Lower leg skin (tissue), 4 donors: ENCODE data around the gene PDGFA. TPM values are rescaled to one million over a fixed set of nuclear protein-coding genes. Genes with fewer than 3 reads are reported as not detected.

Experiments
- DNase-seq, 2 donors: peaks; one replicate each; pipeline ENCODE4 v3.0.0-alpha.2; 2019; ENCODE audit warnings: low spot score in 2 of 2
- H3K4me3 ChIP-seq: fragments of 200-600 bp; sonication (generic); 2 replicates; pipeline ENCODE4 v1.5.1; 2017; ENCODE audit warnings: mild to moderate bottlenecking, low read depth; ENCODE audit not compliant: poor library complexity, severe bottlenecking
- CTCF ChIP-seq, 3 donors: fragments of 450-650 bp; IDR thresholded peaks; one replicate each; pipeline ENCODE4 v1.5.1; 2016; ENCODE audit warnings: antibody characterized with exemption in 3 of 3, mild to moderate bottlenecking in 3 of 3, moderate library complexity in 2 of 3
- POLR2A ChIP-seq, 2 donors: fragments of 450-650 bp; IDR thresholded peaks; one replicate each; pipeline ENCODE4 v1.6.1; 2016 to 2017; ENCODE audit warnings: antibody characterized with exemption in 2 of 2, mild to moderate bottlenecking in 1 of 2, moderate library complexity in 1 of 2
- WGBS, 2 donors: methylation state at CpG; one replicate each; pipeline ENCODE4 v1.1.5; 2018; 5-methylcytosine and 5-hydroxymethylcytosine counted together
- intact Hi-C: fragments of 100-400 bp; cut with DNase I; formaldehyde crosslinking; loops from one replicate; pipeline ENCODE4 v1.15.0; 2023; ENCODE audit warnings: low total_unique reads
- total RNA-seq, 4 donors: library from RNA; depleted of rRNA; stranded (reverse); fragments of >200 nt; gene quantifications; one replicate each; pipeline ENCODE4 v1.1.0, GENCODE V29; 2016

The PDGFA gene
- total RNA-seq, 4 donors from 2014 or later, result 13.0 to 27.0 (median 20.5) TPM

- H3K4me3 ChIP-seq, result no peak overlapping the region
- peak in 1 of 2 donors; percentile 82 for DNase-seq
- TF ChIP-seq POLR2A (IDR thresholded peaks at IDR 0.05), result no peak
- no peak for TF ChIP-seq CTCF (IDR thresholded peaks at IDR 0.05)
- WGBS, 2 donors, result 92 to 95% methylated on average over 9 of the region's 9 CpGs
- intact Hi-C loops, result no loop called here
Measured at GRCh38 chr7:466465-467191, 53.0 kb downstream of the PDGFA start.

GRCh38 chr7:465710-466400 lies 53.8 kb downstream of the PDGFA start:
- intact Hi-C loops, result no loop called here
- peak in 1 of 2 donors; percentile 46 for DNase-seq
- 76 to 78% methylated on average over 17 of the region's 17 CpGs for WGBS, 2 donors
- no peak overlapping the region for H3K4me3 ChIP-seq
- TF ChIP-seq POLR2A (IDR thresholded peaks at IDR 0.05) (no peak), CTCF (IDR thresholded peaks at IDR 0.05) (no peak)

GRCh38 chr7:464454-465401 lies 54.9 kb downstream of the PDGFA start:
- TF ChIP-seq CTCF (IDR thresholded peaks at IDR 0.05) (no peak), POLR2A (IDR thresholded peaks at IDR 0.05) (no peak)
- DNase-seq, result peak in 1 of 2 donors; percentile 82
- intact Hi-C loops, result no loop called here
- no peak overlapping the region for H3K4me3 ChIP-seq
- 41 to 48% methylated on average over 29 to 34 of the region's 34 CpGs for WGBS, 2 donors

- intact Hi-C loops, result no loop called here
- no peak overlapping the region for H3K4me3 ChIP-seq
- no peak for DNase-seq
- TF ChIP-seq CTCF (IDR thresholded peaks at IDR 0.05) (no peak), POLR2A (IDR thresholded peaks at IDR 0.05) (no peak)
- 45 to 52% methylated on average over 34 to 35 of the region's 35 CpGs for WGBS, 2 donors
Measured at GRCh38 chr7:463817-464453, 55.7 kb downstream of the PDGFA start.

- 71 to 76% methylated on average over 14 to 33 of the region's 36 CpGs for WGBS, 2 donors
- DNase-seq, result no peak
- no peak overlapping the region for H3K4me3 ChIP-seq
- TF ChIP-seq POLR2A (IDR thresholded peaks at IDR 0.05), result no peak
- no peak for TF ChIP-seq CTCF (IDR thresholded peaks at IDR 0.05)
- intact Hi-C loops, result no loop called here
Measured at GRCh38 chr7:463362-463781, 56.3 kb downstream of the PDGFA start.
